ENCODE results near the gene ACTN1.

The ACTN1 gene

GRCh38 chr14:68948686-68949600, 30.2 kb downstream of the ACTN1 start:
- no peak for DNase-seq

GRCh38 chr14:68947802-68948201, 31.3 kb downstream of the ACTN1 start:
- no peak for DNase-seq

- DNase-seq: no peak
These were observed 32.6 kb downstream of the ACTN1 start for GRCh38 chr14:68946489-68946822.

GRCh38 chr14:68945585-68946488, 33.3 kb downstream of the ACTN1 start:
- no peak for DNase-seq

- no peak for DNase-seq
These were observed 33.9 kb downstream of the ACTN1 start for GRCh38 chr14:68945190-68945584.

GRCh38 chr14:68944162-68944561, 34.9 kb downstream of the ACTN1 start:
- DNase-seq: no peak

GRCh38 chr14:68943107-68943506, 36.0 kb downstream of the ACTN1 start:
- DNase-seq: no peak

GRCh38 chr14:68942296-68943035, 36.6 kb downstream of the ACTN1 start:
- DNase-seq: no peak

GRCh38 chr14:68941820-68942219, 37.3 kb downstream of the ACTN1 start:
- peak; percentile 88 for DNase-seq

GRCh38 chr14:68940614-68941185, 38.4 kb downstream of the ACTN1 start:
- DNase-seq: no peak

- DNase-seq: peak; percentile 84
These were observed 39.0 kb downstream of the ACTN1 start for GRCh38 chr14:68939893-68940613.

- DNase-seq: no peak
These were observed 39.8 kb downstream of the ACTN1 start for GRCh38 chr14:68939181-68939892.

GRCh38 chr14:68938271-68939150, 40.6 kb downstream of the ACTN1 start:
- DNase-seq: no peak

GRCh38 chr14:68937471-68938270, 41.4 kb downstream of the ACTN1 start:
- DNase-seq: no peak

GRCh38 chr14:68936980-68937379, 42.1 kb downstream of the ACTN1 start:
- DNase-seq: no peak

GRCh38 chr14:68936476-68936875, 42.6 kb downstream of the ACTN1 start:
- no peak for DNase-seq

GRCh38 chr14:68935761-68936214, 43.3 kb downstream of the ACTN1 start:
- no peak for DNase-seq

GRCh38 chr14:68934066-68934465, 45.0 kb downstream of the ACTN1 start:
- no peak for DNase-seq

GRCh38 chr14:68932686-68933085, 46.4 kb downstream of the ACTN1 start:
- no peak for DNase-seq
